Activated B cell treated with CpG ODN at 0.5 μM for 24 hours (primary cell): Measurements from ENCODE around the gene ZNF497. TPM values are rescaled to one million over a fixed set of nuclear protein-coding genes. Genes with fewer than 3 reads are reported as not detected.

Source experiments
- ATAC-seq: fragments of 200-7000 bp; cut with Tn5 transposase; one replicate; pipeline ENCODE4 v1.10.0; 2021; ENCODE audit warnings: low read depth, mild to moderate bottlenecking, moderate library complexity
- CTCF ChIA-PET: fragments of 350-600 bp; sonication (Branson Sonifier 250); formaldehyde crosslinking; loops from one replicate; lab custom pipeline; 2021; ENCODE audit warnings: antibody characterized with exemption; lab: Charles Lee
- POLR2A ChIA-PET: fragments of 350-600 bp; sonication (Branson Sonifier 250); formaldehyde crosslinking; loops from one replicate; lab custom pipeline; 2021; ENCODE audit warnings: antibody characterized with exemption; lab: Charles Lee
- DNase-seq: peaks from one replicate; pipeline ENCODE4 v3.0.0; 2022
- H3K27ac Mint-ChIP-seq: one replicate; pipeline ENCODE4 v1.8.0; 2020; ENCODE audit warnings: mixed read lengths
- H3K27me3 Mint-ChIP-seq: one replicate; pipeline ENCODE4 v1.8.0; 2021; ENCODE audit warnings: mixed read lengths
- H3K36me3 Mint-ChIP-seq: one replicate; pipeline ENCODE4 v1.8.0; 2021; ENCODE audit warnings: low read depth, mixed read lengths
- H3K4me1 Mint-ChIP-seq: one replicate; pipeline ENCODE4 v1.8.0; 2021; ENCODE audit warnings: mixed read lengths
- H3K4me3 Mint-ChIP-seq: one replicate; pipeline ENCODE4 v1.8.0; 2020; ENCODE audit warnings: mild to moderate bottlenecking, mixed read lengths
- H3K9me3 Mint-ChIP-seq: one replicate; pipeline ENCODE4 v1.8.0; 2020; ENCODE audit warnings: mixed read lengths
- CTCF ChIP-seq: fragments of 200-600 bp; IDR thresholded peaks from one replicate; pipeline ENCODE4 v1.8.0; 2022; ENCODE audit warnings: antibody characterized with exemption, mild to moderate bottlenecking
- intact Hi-C: fragments of 100-400 bp; cut with micrococcal nuclease; formaldehyde crosslinking; loops from one replicate; pipeline ENCODE4 v1.15.1; 2024
- total RNA-seq: library from RNA; stranded (reverse); gene quantifications from 2 replicates; pipeline ENCODE4 v1.2.3, GENCODE V29; 2022

The ZNF497 gene
- 1.7 and 2.1 TPM in 2 replicates for total RNA-seq

DNA sequence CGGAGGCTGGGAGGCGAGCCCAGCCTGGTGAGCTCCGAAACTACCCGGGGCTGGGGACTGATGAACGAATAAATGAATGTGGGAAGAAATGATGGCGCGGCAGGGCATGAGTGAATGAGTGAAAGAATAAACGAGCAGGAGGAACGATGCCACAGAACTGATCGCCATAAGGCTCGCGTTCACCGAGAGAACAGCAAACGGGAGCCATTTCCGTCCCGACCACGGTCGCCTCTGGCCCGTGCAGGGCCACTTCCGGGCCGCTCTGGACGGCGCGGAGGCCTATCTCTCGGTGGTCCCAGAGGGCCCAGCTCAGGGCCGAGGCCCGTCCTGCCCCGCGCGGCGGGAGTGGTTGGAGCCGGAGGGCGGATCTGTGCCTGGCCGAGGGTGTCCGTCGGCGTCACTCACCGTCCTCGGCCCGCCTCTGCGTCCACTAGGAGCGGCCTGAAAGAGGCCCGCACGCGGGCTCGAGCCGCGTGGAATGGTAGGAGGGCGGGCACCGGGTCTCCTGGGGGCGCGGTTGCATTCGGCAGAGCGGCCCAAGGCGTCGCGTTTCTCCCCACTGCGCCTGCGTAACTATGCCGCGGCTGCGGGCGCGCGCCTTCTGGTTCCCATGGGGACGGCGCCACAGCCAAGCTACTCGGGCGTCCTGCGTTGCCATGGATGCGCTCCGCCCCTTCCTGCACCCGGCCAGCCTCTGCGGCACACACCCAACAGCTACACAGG is at the start of gene ZNF497:
Gene ZNF497 (minus strand): TSS at position 480 of the 723 bp plus-strand sequence. CDS start 5,116 bp downstream, outside the sequence.
- Mint-ChIP-seq H3K27ac (peak within 1 kb of the TSS; percentile 97), H3K27me3 (peaks cover 2% of the 10 kb centered on the region), H3K36me3 (peaks cover 5% of the 10 kb centered on the region), H3K4me3 (peak within 1 kb of the TSS; percentile 95), H3K4me1 (peaks cover 21% of the 10 kb centered on the region), H3K9me3 (no peaks in the 10 kb centered on the region)
- intact Hi-C loops: loop anchor here (1.0 to 2.0 kb wide), 13 partner anchors 15 to 210 kb away; partner anchors contain the start of genes ERVK3-1, RPS5, TRIM28 and ZBTB45
- DNase-seq (peak; percentile 98), ATAC-seq (peak; percentile 86)
- ChIA-PET CTCF (interaction anchor here (0.9 to 1.7 kb wide), 5 partner anchors 15 to 158 kb away, joined by 3 to 6 read pairs (median 4); partner anchors contain the start of genes ZBTB45 and ZNF837), POLR2A (interaction anchor here (0.6 to 3.4 kb wide), 43 partner anchors 9 to 973 kb away, joined by 3 to 90 read pairs (median 5); partner anchors contain the start of genes CHMP2A, ERVK3-1, RPS5 and TRIM28)
- no peak for TF ChIP-seq CTCF

DNA sequence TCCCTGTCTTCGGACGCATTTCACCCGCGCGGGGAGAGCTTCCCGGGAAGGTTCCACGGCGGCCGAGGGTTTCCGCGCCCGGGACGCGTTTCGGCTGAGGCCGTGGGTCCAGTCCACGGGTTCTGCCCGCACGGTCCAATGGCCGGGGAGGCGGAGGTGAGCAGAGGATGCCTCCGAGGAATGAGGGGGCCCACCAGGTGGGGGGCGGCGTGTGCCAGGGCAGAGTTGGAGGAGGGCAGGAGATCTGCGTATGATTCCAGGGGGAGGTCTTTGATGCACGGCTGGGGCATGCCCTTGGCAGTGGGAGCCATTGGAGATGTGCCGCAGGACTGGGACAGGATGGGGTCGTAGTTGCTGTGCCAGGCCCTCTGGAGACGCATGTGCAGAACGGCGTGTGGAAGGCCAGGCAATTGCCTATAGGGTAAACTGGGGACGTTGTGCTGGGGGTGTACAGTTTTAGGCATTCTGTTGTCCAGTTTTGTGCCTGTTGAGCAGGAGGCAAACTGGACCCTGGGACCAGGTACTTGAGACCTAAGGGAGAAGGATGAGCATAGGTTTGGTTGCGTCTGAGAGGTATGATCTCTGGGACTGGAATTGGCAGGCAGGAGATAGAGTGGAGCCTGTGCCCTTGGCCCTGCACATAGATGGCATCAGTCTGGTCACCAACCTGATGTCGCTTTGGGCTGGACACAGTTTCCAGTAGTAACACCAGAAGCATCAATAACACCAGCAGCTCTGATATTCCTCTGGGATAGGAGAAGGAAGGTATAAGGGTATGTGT is 46.6 kb upstream of the ZNF497 start:
- Mint-ChIP-seq H3K36me3 (peaks cover 10% of the 10 kb centered on the region), H3K9me3 (no peaks in the 10 kb centered on the region), H3K4me1 (peaks cover 32% of the 10 kb centered on the region), H3K27me3 (no peaks in the 10 kb centered on the region), H3K27ac (peak overlapping the region; percentile 50), H3K4me3 (peak overlapping the region; percentile 95)
- POLR2A ChIA-PET: interaction anchor here (0.6 to 2.1 kb wide), 18 partner anchors 22 to 1020 kb away, joined by 3 to 26 read pairs (median 4); partner anchors contain the start of genes CHMP2A, RPS5, TRIM28 and ZBTB45
- intact Hi-C loops: loop anchor here (10.0 kb wide), 1 partner anchor 314 kb away; the partner anchor contains the start of gene ZSCAN18
- TF ChIP-seq CTCF: no peak
- ATAC-seq: no peak
- CTCF ChIA-PET: no interaction called here
- DNase-seq: no peak

DNA sequence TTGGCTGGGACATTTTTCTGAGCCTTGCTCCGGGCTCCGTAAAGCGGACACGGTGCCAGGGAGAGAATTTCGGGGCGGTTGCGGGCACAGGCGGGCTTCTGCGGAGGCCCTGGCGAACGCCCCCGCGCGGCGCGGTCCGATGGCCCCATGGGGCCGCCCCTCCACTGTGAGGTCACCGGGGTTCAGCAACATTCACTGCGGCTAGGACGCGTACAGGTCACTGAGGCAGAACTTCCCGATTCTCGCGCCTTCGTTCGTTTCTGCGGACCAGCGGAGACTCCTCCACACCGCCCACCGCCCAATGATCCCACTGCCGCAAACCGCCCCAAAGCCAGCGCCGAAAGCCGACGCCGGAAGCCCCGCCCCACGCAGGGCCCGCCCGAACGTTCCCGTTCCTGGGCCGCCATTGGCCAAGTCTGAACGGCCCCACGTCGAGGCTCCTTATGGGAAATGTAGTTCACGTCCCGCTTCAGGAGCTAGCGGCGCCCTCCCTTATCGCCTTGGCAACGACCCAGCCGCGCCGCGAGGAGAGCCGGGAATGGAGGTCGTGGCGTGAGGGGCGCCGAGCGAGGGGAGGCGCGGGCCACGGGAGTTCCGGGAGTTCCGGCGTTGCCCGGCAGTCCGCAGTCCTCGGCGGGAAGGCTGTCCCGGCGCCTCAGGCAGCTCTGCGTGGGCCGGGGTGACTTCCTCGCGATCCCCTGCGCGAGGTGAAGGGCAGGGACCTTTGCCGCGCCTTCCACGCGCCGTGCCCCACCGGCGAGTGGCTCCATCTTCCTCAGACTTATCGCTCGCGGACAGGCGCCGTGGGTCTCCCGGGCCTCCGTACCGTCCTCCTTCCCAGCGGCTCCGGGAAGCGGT is 45.8 kb upstream of the ZNF497 start, which contains the start of gene ZNF584:
Gene ZNF584 (plus strand): TSS at position 498 of the 858 bp plus-strand sequence. CDS start 499 bp downstream, outside the sequence.
- intact Hi-C loops: loop anchor here (1.0 to 10.0 kb wide), 13 partner anchors 21 to 314 kb away; partner anchors contain the start of genes ERVK3-1, MZF1, RPS5 and ZBTB45
- H3K27me3 Mint-ChIP-seq: no peaks in the 10 kb centered on the region
- CTCF ChIA-PET: interaction anchor here (1.2 kb wide), 1 partner anchor 60 kb away, joined by 3 read pairs; no protein-coding TSS in a partner anchor
- peak; percentile 93 for DNase-seq
- peaks cover 32% of the 10 kb centered on the region for H3K4me1 Mint-ChIP-seq
- peak; percentile 95 for ATAC-seq
- H3K4me3 Mint-ChIP-seq: peak within 1 kb of the TSS; percentile 95
- TF ChIP-seq CTCF: no peak
- no peaks in the 10 kb centered on the region for H3K9me3 Mint-ChIP-seq
- H3K27ac Mint-ChIP-seq: peak within 1 kb of the TSS; percentile 92
- peaks cover 10% of the 10 kb centered on the region for H3K36me3 Mint-ChIP-seq
- POLR2A ChIA-PET: interaction anchor here (0.6 to 2.1 kb wide), 17 partner anchors 22 to 1019 kb away, joined by 3 to 26 read pairs (median 4); partner anchors contain the start of genes CHMP2A, RPS5, TRIM28 and ZBTB45

GRCh38 chr19:58407658-58408151 is 45.2 kb upstream of the ZNF497 start:
- H3K4me1 Mint-ChIP-seq: peaks cover 32% of the 10 kb centered on the region
- ATAC-seq: no peak
- intact Hi-C loops: loop anchor here (1.0 to 10.0 kb wide), 13 partner anchors 20 to 313 kb away; partner anchors contain the start of genes ERVK3-1, MZF1, RPS5 and ZBTB45
- H3K36me3 Mint-ChIP-seq: peaks cover 8% of the 10 kb centered on the region
- peak overlapping the region; percentile 92 for H3K27ac Mint-ChIP-seq
- CTCF ChIA-PET: interaction anchor here (1.2 kb wide), 1 partner anchor 61 kb away, joined by 3 read pairs; no protein-coding TSS in a partner anchor
- no peaks in the 10 kb centered on the region for H3K27me3 Mint-ChIP-seq
- DNase-seq: no peak
- no peaks in the 10 kb centered on the region for H3K9me3 Mint-ChIP-seq
- TF ChIP-seq CTCF: no peak
- POLR2A ChIA-PET: interaction anchor here (1.1 to 2.1 kb wide), 7 partner anchors 32 to 225 kb away, joined by 4 to 26 read pairs (median 6); partner anchors contain the start of genes ZBTB45, ZNF132, ZNF274 and ZNF324B
- H3K4me3 Mint-ChIP-seq: peak overlapping the region; percentile 95
